ENCODE measurements around the gene S1PR3. TPM values are rescaled to one million over a fixed set of nuclear protein-coding genes. Genes with fewer than 3 reads are reported as not detected.

Gene S1PR3
- 69.3 and 126 TPM in 2 replicates for total RNA-seq

GRCh38 chr9:88991066-88992034 lies at the start of gene S1PR3:
S1PR3 (plus strand) TSS chr9:88991468; CDS start chr9:89001201, 9,733 bp downstream.

Other genes starting within 250 kb of the S1PR3 start
- 0.43 and 0.79 TPM in 2 replicates for gene SHC3, start 187.3 kb downstream of the S1PR3 start, total RNA-seq